ENCODE results near the gene ACACB.

The ACACB gene

DNA sequence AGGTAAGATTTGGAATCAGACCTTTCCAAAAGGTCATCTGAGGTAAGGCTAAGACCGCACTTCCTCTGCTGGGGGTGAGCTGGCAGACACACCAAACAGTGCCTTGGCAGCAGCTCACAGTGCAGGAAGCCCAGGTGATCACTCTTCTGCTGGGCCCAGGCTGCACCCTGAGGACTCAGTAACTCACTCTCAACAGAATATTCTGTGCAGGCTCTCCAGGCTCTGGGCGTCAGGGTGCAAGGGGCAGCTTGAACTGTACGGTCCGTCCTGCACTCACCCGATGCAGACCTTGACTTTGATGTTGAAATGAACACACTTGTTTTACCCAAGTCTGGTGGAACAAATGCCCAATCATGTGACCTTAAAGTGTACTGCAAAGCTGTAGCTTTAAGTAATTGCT, 29.1 kb upstream of the ACACB start:
- TF ChIP-seq, protein P1, sequence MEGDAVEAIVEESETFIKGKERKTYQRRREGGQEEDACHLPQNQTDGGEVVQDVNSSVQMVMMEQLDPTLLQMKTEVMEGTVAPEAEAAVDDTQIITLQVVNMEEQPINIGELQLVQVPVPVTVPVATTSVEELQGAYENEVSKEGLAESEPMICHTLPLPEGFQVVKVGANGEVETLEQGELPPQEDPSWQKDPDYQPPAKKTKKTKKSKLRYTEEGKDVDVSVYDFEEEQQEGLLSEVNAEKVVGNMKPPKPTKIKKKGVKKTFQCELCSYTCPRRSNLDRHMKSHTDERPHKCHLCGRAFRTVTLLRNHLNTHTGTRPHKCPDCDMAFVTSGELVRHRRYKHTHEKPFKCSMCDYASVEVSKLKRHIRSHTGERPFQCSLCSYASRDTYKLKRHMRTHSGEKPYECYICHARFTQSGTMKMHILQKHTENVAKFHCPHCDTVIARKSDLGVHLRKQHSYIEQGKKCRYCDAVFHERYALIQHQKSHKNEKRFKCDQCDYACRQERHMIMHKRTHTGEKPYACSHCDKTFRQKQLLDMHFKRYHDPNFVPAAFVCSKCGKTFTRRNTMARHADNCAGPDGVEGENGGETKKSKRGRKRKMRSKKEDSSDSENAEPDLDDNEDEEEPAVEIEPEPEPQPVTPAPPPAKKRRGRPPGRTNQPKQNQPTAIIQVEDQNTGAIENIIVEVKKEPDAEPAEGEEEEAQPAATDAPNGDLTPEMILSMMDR (IDR thresholded peaks at IDR 0.05; ENCODE audit: low read depth, low read length), result no peak
- no peak for DNase-seq (ENCODE audit: low read depth in 2 of 2)
- no peak overlapping the region for H3K4me3 ChIP-seq (replicated peaks in 1 of 2; ENCODE audit: low read depth in 2 of 2, low read length in 2 of 2)

DNA sequence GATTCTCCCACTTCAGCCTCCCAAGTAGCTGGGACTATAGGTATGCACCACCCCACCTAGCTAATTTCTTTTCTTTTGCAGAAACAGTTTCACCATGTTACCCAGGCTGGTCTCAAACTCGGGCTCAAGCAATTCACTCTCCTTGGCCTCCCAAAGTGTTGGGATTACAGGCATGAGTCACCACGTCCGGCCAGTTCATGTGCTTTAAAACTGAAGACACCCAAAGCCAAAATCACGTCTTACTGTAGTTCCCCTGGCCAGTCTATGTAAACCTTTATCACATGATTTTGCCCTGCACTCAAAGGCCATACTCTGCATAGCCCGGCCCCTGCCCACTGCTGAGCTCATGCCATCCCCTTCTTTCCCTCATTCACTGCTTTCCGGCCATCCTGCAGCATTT, 27.6 kb upstream of the ACACB start:
- no peak overlapping the region for H3K4me3 ChIP-seq (replicated peaks in 1 of 2; ENCODE audit: low read depth in 2 of 2, low read length in 2 of 2)
- TF ChIP-seq, protein P1 (IDR thresholded peaks at IDR 0.05; ENCODE audit: low read depth, low read length), result no peak
- peak in 1 of 2 donors; percentile 47 for DNase-seq (ENCODE audit: low read depth in 2 of 2)

DNA sequence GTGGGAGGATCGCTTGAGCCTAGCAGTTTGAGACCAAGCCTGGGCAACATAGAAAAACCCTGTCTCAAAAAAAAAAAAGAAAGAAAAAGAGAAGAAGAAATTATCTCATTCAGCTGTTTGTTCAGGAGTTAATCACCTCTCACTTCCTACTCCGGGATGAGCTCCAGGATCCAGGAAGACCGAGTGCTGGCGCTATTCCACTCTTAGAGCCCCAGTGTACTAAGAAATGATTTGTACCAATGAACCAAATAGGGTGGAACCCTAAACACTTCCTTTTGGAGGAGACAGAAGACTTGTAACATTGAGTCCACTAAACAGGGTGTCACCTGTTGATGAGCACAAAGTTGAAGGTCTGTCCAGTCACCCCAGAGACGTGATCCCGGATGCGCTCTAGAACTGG, 26.7 kb upstream of the ACACB start:
- TF ChIP-seq, protein P1 (IDR thresholded peaks at IDR 0.05; ENCODE audit: low read depth, low read length), result no peak
- H3K4me3 ChIP-seq (replicated peaks in 1 of 2; ENCODE audit: low read depth in 2 of 2, low read length in 2 of 2), result no peak overlapping the region
- no peak for DNase-seq (ENCODE audit: low read depth in 2 of 2)

DNA sequence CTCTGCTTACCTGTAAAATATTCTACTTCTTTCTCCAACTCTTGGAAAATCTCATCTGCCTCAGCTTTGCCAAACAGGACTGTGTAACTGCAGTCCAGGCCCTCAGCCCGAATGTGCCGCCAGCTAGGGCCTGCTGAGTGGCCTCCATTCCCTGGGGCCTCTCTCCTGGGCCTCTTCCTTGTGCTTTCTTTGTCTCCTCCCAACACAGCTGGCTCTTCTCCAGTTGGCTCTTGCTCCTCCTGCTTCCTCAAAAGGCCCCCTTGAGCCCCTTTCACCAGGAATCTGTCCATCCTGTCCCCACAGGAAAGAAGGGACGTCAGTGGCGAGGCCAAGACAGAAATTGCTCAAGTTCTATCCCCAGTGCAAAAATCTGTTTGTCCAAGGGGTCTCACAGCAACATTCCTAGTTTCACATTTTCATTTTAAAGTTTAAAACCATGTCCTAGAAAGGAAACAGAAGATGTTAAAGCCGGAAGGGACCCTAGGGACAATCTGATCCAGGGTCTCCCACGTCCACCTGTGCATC, 23.8 kb upstream of the ACACB start:
- TF ChIP-seq, protein P1 (IDR thresholded peaks at IDR 0.05; ENCODE audit: low read depth, low read length), result no peak
- H3K4me3 ChIP-seq (replicated peaks in 1 of 2; ENCODE audit: low read depth in 2 of 2, low read length in 2 of 2), result peak overlapping the region; percentile 50 to 58
- DNase-seq (ENCODE audit: low read depth in 2 of 2), result no peak

DNA sequence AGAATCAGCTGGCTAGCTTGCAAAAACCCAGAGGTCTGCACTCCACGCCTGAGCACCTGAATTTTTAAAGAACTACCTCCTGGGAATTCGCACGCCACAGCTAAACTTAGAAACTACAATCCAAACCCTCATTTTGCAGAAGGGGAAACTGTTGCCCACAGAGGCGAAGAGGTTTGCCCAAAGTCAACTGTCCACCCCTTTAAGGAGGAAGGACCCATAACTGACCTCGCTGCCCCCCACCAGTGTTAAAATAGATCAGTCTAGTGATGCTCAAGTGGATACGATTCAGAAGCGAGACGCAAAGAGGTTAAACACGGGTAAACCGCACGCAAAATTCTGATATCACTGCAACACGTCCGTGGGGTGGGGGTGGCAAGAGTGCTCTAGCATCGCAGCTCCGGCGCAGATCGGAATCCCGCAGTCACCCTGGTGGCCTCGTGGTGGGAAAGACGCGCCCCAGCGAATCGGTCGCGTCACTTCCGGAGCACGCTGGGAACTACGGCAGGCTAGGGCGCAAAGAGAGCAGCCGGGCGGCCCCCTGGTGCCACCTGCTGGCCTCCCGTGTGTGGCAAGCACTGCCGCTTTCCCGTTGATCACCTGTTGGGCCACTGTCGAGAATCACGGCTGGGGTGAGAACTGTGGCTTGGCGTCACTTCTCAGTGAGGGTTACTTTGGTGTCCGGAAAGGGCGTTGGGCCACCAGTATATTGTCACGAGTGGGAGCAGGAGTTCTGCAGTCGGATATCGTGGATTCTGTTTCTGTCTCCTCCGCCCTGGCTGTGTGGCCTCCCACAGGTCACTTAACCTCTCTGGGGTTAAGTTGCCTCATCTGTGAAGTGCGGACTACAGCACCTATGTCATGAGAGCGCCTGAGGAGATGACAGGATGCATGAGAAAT, 23.1 kb upstream of the ACACB start, which contains the start of gene ALKBH2:
TSS of gene ALKBH2 (minus strand) at position 451 of the 897 bp plus-strand sequence. CDS start 686 bp downstream, outside the sequence.
- DNase-seq (ENCODE audit: low read depth in 2 of 2), result peak; percentile 91 to 93
- TF ChIP-seq, protein P1 (IDR thresholded peaks at IDR 0.05; ENCODE audit: low read depth, low read length), result peak; percentile 99
- peak within 1 kb of the TSS; percentile 50 to 58 for H3K4me3 ChIP-seq (replicated peaks in 1 of 2; ENCODE audit: low read depth in 2 of 2, low read length in 2 of 2)

DNA sequence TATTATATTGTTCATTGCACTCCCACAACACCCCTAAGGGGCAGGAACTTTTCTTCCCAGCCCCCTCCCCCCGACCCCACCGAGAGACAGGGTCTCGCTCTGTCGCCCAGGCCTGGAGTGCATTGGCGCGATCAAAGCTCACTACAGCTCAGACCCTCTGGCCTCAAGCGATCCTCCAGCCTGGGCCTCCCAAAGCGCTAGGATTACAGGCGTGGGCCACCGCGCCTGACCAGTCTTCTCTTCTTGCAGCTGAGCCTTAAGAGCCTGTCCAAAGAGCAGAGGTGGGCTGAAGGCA, 19.3 kb upstream of the ACACB start:
- no peak for DNase-seq (ENCODE audit: low read depth in 2 of 2)
- TF ChIP-seq, protein P1 (IDR thresholded peaks at IDR 0.05; ENCODE audit: low read depth, low read length), result no peak
- H3K4me3 ChIP-seq (replicated peaks in 1 of 2; ENCODE audit: low read depth in 2 of 2, low read length in 2 of 2), result peak overlapping the region; percentile 49 to 63

Measured in cardiac fibroblast (primary cell).